ENCODE measurements around the gene SLC6A7. TPM values are rescaled to one million over a fixed set of nuclear protein-coding genes. Genes with fewer than 3 reads are reported as not detected.

The SLC6A7 gene
- total RNA-seq, result under 1 TPM in 1 of 4 donors, not detected in 3; 0.07 TPM

DNA sequence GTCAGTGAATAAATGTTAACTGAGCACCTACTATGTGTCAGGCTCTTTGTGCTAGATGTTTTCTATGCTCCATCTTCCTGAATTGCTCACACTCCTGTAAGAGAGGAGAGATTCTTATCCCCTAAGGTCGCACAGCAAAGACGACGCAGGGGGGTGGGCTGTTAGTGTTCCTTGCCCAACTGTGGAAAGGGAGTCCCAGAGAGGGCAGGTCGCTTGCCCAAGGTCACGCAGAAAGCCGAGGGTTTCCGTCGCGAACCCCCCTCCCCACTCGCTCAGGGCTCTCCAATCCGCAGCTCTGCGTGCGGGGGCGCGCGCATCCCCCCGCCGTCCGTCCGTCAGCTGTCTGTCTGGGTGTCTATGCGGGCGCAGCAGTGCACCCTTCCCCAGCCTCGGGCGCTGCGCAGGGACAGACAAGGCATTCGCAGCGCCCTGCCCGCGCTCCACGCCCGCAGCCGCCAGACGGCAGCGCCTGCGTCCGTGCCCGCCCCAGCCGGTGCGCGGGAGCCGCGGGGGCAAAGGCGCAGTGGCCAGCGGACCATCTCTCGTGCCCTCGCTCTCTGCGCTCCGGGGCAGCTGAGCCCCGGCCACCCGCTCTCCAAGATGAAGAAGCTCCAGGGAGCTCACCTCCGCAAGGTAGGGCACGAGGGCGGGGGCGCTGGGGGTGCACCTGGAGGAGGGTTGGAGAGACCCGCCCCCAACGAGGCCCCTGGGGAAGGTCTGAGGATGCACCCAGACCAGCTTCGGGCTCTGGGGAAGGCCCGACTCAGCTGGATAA, at the start of gene SLC6A7:
Gene SLC6A7 (plus strand): TSS at position 335 of the 775 bp plus-strand sequence. CDS start 266 bp downstream, at position 601.
- Histone ChIP-seq H3K27me3 (peaks cover 0 to 4% (median 0%) of the 10 kb centered on the region in 3 donors), H3K9me3 (no peaks in the 10 kb centered on the region), H3K36me3 (no peaks in the 10 kb centered on the region), H3K4me3 (peak within 1 kb of the TSS in 2 of 4 donors; percentile 17 to 27), H3K4me1 (peaks cover 7 to 15% of the 10 kb centered on the region in 2 donors), H3K27ac (peak within 1 kb of the TSS in 1 of 4 donors; percentile 29)
- TF ChIP-seq, protein P1, sequence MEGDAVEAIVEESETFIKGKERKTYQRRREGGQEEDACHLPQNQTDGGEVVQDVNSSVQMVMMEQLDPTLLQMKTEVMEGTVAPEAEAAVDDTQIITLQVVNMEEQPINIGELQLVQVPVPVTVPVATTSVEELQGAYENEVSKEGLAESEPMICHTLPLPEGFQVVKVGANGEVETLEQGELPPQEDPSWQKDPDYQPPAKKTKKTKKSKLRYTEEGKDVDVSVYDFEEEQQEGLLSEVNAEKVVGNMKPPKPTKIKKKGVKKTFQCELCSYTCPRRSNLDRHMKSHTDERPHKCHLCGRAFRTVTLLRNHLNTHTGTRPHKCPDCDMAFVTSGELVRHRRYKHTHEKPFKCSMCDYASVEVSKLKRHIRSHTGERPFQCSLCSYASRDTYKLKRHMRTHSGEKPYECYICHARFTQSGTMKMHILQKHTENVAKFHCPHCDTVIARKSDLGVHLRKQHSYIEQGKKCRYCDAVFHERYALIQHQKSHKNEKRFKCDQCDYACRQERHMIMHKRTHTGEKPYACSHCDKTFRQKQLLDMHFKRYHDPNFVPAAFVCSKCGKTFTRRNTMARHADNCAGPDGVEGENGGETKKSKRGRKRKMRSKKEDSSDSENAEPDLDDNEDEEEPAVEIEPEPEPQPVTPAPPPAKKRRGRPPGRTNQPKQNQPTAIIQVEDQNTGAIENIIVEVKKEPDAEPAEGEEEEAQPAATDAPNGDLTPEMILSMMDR (IDR thresholded peaks at IDR 0.05 in 4 of 5, conservative IDR thresholded peaks at IDR 0.05 in 1 of 5), result no peak
- TF ChIP-seq POLR2A (IDR thresholded peaks at IDR 0.05), result no peak
- intact Hi-C loops (cut with DNase I; ENCODE audit: low total_unique reads) (no loop called here), in situ Hi-C loops (cut with MboI; ENCODE audit: low sequenced_read_pairs in 4 of 4) (no loop called here)
- ATAC-seq, result no peak
- DNase-seq, result no peak

DNA sequence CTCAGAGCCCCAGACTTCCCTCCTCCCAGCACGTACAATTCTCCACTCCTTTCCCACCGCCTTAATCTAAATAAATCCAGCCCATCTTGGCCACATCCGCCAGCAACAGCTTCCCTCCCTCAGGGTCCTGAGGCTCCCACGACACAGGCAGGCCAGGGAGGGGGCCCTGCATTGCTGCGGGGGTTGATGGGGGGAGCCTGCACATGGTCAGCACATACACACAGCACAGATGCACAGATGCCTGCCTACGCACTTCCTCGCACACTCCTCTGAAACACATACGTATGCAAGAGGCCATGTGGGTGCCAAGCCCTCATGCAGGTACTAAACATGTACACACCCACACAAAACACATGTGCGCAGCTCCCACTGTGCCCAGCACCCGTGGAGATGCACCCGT, 49.0 kb upstream of the SLC6A7 start:
- no peaks in the 10 kb centered on the region for H3K9me3 ChIP-seq
- no peaks in the 10 kb centered on the region for H3K36me3 ChIP-seq
- intact Hi-C loops (cut with DNase I; ENCODE audit: low total_unique reads), result no loop called here
- no peaks in the 10 kb centered on the region for H3K27me3 ChIP-seq
- no peak for TF ChIP-seq POLR2A (IDR thresholded peaks at IDR 0.05)
- TF ChIP-seq, protein P1 (IDR thresholded peaks at IDR 0.05 in 4 of 5, conservative IDR thresholded peaks at IDR 0.05 in 1 of 5), result no peak
- peak overlapping the region in 1 of 4 donors; percentile 9 for H3K4me3 ChIP-seq
- peak overlapping the region; percentile 75 to 82 (median 78) for H3K27ac ChIP-seq
- peaks cover 5 to 12% of the 10 kb centered on the region in 2 donors for H3K4me1 ChIP-seq
- in situ Hi-C loops (cut with MboI; ENCODE audit: low sequenced_read_pairs in 4 of 4), result no loop called here
- DNase-seq (no peak), ATAC-seq (no peak)

DNA sequence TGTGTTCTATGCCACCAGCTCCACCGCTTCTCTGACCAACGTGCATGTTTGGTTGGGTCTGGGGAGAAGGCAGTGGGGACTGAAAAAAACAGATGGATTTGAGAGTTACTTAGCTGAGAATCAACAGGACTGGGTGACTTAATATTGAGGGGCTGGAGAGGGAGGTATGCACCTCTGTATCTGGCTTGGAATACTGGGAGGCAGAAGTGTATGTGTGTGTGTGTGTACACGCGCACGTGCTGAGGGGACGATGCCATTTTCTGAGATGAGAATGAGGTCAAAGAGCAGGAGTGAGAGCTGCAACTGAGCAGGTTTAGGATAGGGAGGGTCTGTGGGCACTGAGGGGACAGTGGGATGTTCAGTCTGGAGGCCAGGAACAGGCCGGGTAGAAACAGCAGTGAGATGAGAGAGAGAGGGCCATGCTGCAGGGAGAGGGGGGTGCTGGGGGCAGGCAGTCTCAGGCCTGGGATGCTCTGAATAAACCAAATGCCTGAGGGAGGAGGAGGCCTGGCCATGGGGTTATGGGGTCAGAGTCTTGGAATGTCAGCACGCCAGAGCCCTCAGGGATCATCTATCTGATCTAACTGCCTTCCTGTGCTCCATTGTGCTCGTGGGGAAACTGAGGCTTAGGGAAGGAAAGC, 48.2 kb upstream of the SLC6A7 start:
- no peaks in the 10 kb centered on the region for H3K36me3 ChIP-seq
- intact Hi-C loops (cut with DNase I; ENCODE audit: low total_unique reads) (no loop called here), in situ Hi-C loops (cut with MboI; ENCODE audit: low sequenced_read_pairs in 4 of 4) (no loop called here)
- DNase-seq, result no peak
- no peaks in the 10 kb centered on the region for H3K9me3 ChIP-seq
- H3K4me1 ChIP-seq, result peaks cover 5 to 12% of the 10 kb centered on the region in 2 donors
- TF ChIP-seq, protein P1 (IDR thresholded peaks at IDR 0.05 in 4 of 5, conservative IDR thresholded peaks at IDR 0.05 in 1 of 5), result no peak
- no peak for TF ChIP-seq POLR2A (IDR thresholded peaks at IDR 0.05)
- ATAC-seq, result no peak
- no peak overlapping the region for H3K4me3 ChIP-seq
- peak overlapping the region; percentile 75 to 82 (median 78) for H3K27ac ChIP-seq
- H3K27me3 ChIP-seq, result no peaks in the 10 kb centered on the region

DNA sequence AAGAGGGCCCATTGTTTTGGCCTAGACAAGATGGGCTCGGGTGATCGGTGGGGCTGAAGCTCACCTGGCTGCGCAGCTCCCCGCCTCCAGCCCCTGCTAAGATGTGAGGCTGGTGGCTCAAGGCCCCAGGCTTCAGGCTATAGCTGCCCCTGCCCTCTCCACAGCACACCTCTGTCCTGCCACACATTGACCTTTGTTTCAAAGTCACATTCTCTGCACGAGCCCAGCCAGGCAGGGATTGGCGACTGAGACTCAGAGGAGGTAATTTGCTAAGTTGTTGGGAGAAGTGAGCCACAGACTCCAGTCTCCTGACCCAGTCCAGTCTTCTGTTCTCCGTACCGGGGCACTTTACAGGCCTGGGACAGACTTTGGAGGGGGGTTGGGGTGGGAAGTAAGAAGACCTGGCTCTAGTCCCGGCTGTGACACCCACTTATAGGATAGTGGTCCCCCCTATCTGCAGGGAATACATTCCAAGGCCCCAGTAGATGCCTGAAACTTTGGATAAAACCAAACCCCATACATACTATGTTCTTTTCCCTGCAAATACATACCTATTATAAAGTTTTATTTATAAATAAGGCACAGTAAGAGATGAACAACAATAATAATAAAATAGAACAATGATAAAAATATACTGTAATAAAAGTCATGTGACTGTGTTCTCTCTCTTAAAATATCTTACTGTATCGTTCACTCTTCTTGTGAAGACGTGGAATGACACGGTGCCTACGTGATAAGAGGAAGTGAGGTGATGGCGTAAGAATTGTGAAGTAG, 47.5 kb upstream of the SLC6A7 start:
- ATAC-seq, result no peak
- in situ Hi-C loops (cut with MboI; ENCODE audit: low sequenced_read_pairs in 4 of 4) (no loop called here), intact Hi-C loops (cut with DNase I; ENCODE audit: low total_unique reads) (no loop called here)
- peaks cover 4 to 12% of the 10 kb centered on the region in 2 donors for H3K4me1 ChIP-seq
- no peak for TF ChIP-seq POLR2A (IDR thresholded peaks at IDR 0.05)
- TF ChIP-seq, protein P1 (IDR thresholded peaks at IDR 0.05 in 4 of 5, conservative IDR thresholded peaks at IDR 0.05 in 1 of 5), result no peak
- no peaks in the 10 kb centered on the region for H3K36me3 ChIP-seq
- H3K4me3 ChIP-seq, result peak overlapping the region in 1 of 4 donors; percentile 37
- no peaks in the 10 kb centered on the region for H3K9me3 ChIP-seq
- no peak for DNase-seq
- no peaks in the 10 kb centered on the region for H3K27me3 ChIP-seq
- peak overlapping the region; percentile 75 to 82 (median 78) for H3K27ac ChIP-seq

Data from gastrocnemius medialis (tissue), 4 donors.